ENCODE data around the gene FBXW11.

FBXW11 gene

GRCh38 chr5:171841984-171842776 lies 164.3 kb downstream of the FBXW11 start:
- DNase-seq: no peak

- no peak for DNase-seq
Observed at GRCh38 chr5:171840711-171841522, 165.5 kb downstream of the FBXW11 start.

- no peak for DNase-seq
Observed at GRCh38 chr5:171840066-171840465, 166.4 kb downstream of the FBXW11 start.

GRCh38 chr5:171839112-171839511 lies 167.3 kb downstream of the FBXW11 start:
- DNase-seq: no peak

- DNase-seq: no peak
Observed at GRCh38 chr5:171838066-171838465, 168.4 kb downstream of the FBXW11 start.

- no peak for DNase-seq
Observed at GRCh38 chr5:171837522-171837921, 168.9 kb downstream of the FBXW11 start.

- no peak for DNase-seq
Observed at GRCh38 chr5:171835066-171835465, 171.4 kb downstream of the FBXW11 start.

GRCh38 chr5:171834461-171834860 lies 172.0 kb downstream of the FBXW11 start:
- no peak for DNase-seq

GRCh38 chr5:171832775-171833174 lies 173.7 kb downstream of the FBXW11 start:
- no peak for DNase-seq

- no peak for DNase-seq
Observed at GRCh38 chr5:171830686-171831085, 175.8 kb downstream of the FBXW11 start.

GRCh38 chr5:171827162-171827561 lies 179.3 kb downstream of the FBXW11 start:
- no peak for DNase-seq

- DNase-seq: no peak
Observed at GRCh38 chr5:171826132-171826531, 180.3 kb downstream of the FBXW11 start.

- no peak for DNase-seq
Observed at GRCh38 chr5:171825051-171825450, 181.4 kb downstream of the FBXW11 start.

GRCh38 chr5:171823269-171823668 lies 183.2 kb downstream of the FBXW11 start:
- no peak for DNase-seq

- DNase-seq: no peak
Observed at GRCh38 chr5:171821286-171821685, 185.2 kb downstream of the FBXW11 start.

GRCh38 chr5:171820561-171820960 lies 185.9 kb downstream of the FBXW11 start:
- no peak for DNase-seq

GRCh38 chr5:171816666-171817065 lies 189.8 kb downstream of the FBXW11 start:
- DNase-seq: no peak

GRCh38 chr5:171813813-171814490 lies 192.5 kb downstream of the FBXW11 start:
- no peak for DNase-seq

- DNase-seq: no peak
Observed at GRCh38 chr5:171813270-171813669, 193.2 kb downstream of the FBXW11 start.
